CD1c-positive myeloid dendritic cell (primary cell): ENCODE data around the gene OSM.

Source experiments
- DNase-seq: peaks from one replicate; pipeline ENCODE4 v3.0.0-alpha.2; 2016; ENCODE audit errors: extremely low spot score

Gene OSM

GRCh38 chr22:30285176-30285845 lies 18.7 kb upstream of the OSM start:
- no peak for DNase-seq

GRCh38 chr22:30284666-30285065 lies 18.0 kb upstream of the OSM start:
- peak; percentile 62 for DNase-seq

- DNase-seq, result no peak
These were observed 17.5 kb upstream of the OSM start for GRCh38 chr22:30284172-30284571.

- no peak for DNase-seq
These were observed 16.7 kb upstream of the OSM start for GRCh38 chr22:30283342-30283741.

GRCh38 chr22:30282616-30283046 lies 16.0 kb upstream of the OSM start:
- DNase-seq, result peak; percentile 82

GRCh38 chr22:30280505-30280904 lies 13.9 kb upstream of the OSM start:
- no peak for DNase-seq

- DNase-seq, result no peak
These were observed 13.3 kb upstream of the OSM start for GRCh38 chr22:30279932-30280331.

GRCh38 chr22:30279046-30279788 lies 12.6 kb upstream of the OSM start:
- DNase-seq, result peak; percentile 95

- DNase-seq, result peak; percentile 64
These were observed 11.1 kb upstream of the OSM start for GRCh38 chr22:30277547-30278344.

GRCh38 chr22:30276039-30276438 lies 9.4 kb upstream of the OSM start:
- no peak for DNase-seq

GRCh38 chr22:30275625-30276024 lies 9.0 kb upstream of the OSM start:
- no peak for DNase-seq

- no peak for DNase-seq
These were observed 7.8 kb upstream of the OSM start for GRCh38 chr22:30274437-30274812.

GRCh38 chr22:30273711-30274436 lies 7.2 kb upstream of the OSM start:
- peak; percentile 47 for DNase-seq

GRCh38 chr22:30272781-30273601 lies 6.3 kb upstream of the OSM start:
- no peak for DNase-seq

GRCh38 chr22:30270832-30271231 lies 4.2 kb upstream of the OSM start:
- DNase-seq, result peak; percentile 98

GRCh38 chr22:30268331-30268730 lies 1.7 kb upstream of the OSM start:
- peak; percentile 91 for DNase-seq

- peak; percentile 84 for DNase-seq
These were observed 991 bp upstream of the OSM start for GRCh38 chr22:30267382-30268302.

- DNase-seq, result peak; percentile 79
These were observed 717 bp downstream of the OSM start for GRCh38 chr22:30265823-30266444.

- no peak for DNase-seq
These were observed 1.4 kb downstream of the OSM start for GRCh38 chr22:30265131-30265720.
